ENCODE data around the gene ZYG11A. TPM values are rescaled to one million over a fixed set of nuclear protein-coding genes. Genes with fewer than 3 reads are reported as not detected.
A peak's percentile ranks its signal among the peaks of the same experiment; 100 is the strongest.
"Not testable (repeated sequence)": the region's sequence is repeated elsewhere in the genome, so short reads cannot be mapped to it uniquely, and the experiment has no call there.

ZYG11A gene
- under 1 TPM in 1 of 2 donors, not detected in 1; 0.05 TPM for total RNA-seq
- long read RNA-seq, donor 1 = 0 reads
- long read RNA-seq, donor 2 = 0 reads

DNA sequence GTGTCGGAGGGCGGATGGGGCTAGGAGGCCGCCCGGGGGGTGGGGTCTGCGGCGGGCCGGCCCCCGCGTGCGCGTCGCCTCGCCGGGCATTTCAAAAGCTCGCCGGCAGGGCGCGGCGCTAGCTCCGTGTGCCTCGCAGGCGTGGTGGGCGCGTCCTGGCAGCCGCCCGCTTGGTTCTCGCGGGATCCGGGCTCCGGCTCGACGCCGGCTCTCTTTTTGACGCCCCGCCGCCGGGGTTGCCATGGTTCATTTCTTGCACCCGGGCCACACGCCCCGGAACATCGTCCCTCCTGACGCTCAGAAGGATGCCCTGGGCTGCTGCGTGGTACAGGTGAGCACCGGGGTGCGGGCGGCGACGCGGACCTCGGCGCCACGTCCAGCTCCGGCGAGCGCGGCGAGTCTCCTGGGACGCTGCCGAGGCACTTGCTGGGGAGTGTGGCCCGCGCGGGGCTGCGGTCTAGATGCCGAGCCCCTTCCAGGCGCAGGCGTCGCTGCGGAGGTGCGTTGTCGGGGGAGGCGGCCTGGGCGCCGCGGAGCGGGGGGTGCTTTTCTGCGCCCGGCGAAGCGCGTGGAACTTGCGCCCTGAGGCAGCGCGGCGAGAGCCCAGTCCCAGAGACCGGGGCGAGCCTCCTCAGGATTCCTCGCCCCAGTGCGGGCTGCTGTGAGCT lies at the start of gene ZYG11A:
Gene ZYG11A, plus strand, starts transcription at position 118 of the 668 bp plus-strand sequence. Its CDS starts 124 bp downstream, at position 242.
- intact Hi-C loops (cut with DNase I) = no loop called here
- DNase-seq (ENCODE audit: low spot score) = peak; percentile 85

DNA sequence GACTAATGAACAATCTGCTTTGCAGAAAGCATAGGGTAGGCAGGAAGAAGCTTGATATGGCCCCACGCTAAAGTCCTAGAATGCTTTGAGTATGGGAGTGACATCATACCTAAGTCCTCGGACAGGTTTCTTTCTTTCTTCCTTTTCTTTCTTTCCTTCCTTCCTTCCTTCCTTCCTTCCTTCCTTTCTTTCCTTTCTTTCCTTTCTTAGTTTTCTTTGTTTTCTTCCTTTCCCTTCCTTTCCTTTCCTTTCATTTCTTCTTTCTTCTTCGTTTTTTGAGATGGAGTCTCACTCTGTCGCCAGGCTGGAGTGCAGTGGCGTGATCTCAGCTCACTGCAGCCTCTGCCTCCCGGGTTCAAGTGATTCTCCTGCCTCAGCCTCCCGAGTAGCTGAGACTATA lies 48.8 kb upstream of the ZYG11A start:
- intact Hi-C loops (cut with DNase I); DNase-seq (ENCODE audit: low spot score): not testable (repeated sequence)

DNA sequence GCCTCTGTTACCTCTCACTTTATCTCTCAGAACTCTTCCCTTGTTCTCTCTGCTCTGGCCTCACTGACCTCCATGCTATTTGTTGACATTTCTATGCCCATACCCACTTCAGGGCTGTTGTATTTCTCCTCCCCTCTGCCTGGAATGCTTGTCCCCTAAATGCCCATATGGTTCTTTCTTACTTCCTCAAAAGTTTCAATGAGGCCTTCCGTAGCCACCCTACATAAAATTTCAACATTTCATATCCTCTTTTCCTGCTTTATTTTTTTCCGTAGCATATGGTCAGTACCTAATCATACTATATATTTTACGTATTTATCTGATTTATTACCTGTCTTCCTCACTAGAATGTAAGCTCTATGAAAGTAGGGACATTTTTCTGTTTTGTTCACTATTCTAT lies 47.1 kb upstream of the ZYG11A start:
- no peak for DNase-seq (ENCODE audit: low spot score)
- intact Hi-C loops (cut with DNase I) = no loop called here

DNA sequence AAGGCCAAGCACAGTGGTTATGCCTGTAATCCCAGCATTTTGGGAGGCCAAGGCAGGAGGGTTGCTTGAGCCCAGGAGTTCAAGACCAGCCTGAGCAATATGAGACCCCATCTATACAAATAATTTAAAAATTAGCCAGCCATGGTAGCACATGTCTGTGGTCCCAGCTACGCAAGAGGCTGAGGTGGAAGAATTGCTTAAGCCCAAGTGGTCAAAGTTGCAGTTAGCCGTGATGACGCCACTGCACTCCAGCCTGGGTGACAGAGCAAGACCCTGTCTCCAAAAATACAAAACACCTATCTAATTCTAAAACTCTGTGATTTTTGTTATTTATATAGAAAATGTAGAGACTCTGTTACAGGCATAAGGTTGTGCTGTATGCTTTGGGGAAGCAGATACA lies 44.2 kb upstream of the ZYG11A start:
- intact Hi-C loops (cut with DNase I) = no loop called here
- DNase-seq (ENCODE audit: low spot score) = no peak

DNA sequence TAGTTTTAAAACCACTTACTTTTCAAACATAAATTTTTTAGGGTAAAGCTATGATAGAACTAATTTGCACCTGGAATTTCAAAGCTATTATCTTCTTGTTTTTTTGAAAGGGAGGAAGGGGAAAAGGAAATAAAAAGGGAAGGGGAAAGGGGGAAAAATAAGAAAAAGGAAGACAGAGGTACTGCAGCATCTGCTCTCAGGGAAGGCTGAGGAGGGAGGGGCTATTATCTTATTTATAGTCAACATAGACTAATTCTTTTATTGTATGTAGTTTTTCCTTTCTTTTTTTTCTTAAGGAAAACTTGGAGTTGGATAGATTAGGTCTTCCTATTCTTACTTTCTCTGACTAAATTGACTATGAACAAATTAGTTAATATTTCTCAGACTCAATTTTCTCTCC lies 41.5 kb upstream of the ZYG11A start:
- no peak for DNase-seq (ENCODE audit: low spot score)
- intact Hi-C loops (cut with DNase I) = no loop called here

DNA sequence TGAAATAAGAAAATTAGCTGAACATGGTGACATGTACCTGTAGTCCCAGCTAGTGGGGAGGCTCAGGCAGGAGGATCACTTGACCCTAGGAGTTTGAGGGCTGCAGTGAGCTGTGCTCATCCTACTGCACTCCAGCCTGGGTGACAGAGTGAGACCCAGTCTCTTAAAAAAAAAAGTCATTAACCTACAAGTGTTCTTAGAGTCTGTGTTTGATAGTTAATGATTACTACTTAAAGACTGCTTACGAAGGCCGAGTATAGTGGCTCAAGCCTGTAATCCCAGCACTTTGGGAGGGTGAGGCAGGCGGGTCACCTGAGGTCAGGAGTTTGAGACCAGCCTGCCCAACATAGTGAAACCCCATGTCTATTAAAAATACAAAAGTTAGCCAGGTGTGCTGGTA lies 38.5 kb upstream of the ZYG11A start:
- DNase-seq (ENCODE audit: low spot score); intact Hi-C loops (cut with DNase I): not testable (repeated sequence)

DNA sequence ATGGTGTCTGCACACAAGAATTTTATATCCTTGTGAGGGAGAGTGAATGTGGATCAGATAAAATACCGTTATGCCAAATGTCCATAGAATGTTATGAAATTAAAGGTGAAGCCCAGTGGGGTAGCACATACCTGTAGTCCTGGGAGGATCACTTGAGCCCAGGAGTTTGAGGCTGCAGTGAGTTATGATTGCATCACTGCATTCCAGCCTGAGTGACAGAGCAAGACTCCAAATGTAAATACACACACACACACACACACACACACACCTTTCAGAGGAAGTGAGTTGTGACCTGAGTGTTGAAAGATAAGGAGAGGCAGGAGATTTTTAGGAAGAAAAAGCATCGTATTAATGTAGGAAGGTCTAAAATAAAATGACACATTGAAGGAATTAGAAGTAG lies 28.1 kb upstream of the ZYG11A start:
- intact Hi-C loops (cut with DNase I) = no loop called here
- DNase-seq (ENCODE audit: low spot score) = no peak

DNA sequence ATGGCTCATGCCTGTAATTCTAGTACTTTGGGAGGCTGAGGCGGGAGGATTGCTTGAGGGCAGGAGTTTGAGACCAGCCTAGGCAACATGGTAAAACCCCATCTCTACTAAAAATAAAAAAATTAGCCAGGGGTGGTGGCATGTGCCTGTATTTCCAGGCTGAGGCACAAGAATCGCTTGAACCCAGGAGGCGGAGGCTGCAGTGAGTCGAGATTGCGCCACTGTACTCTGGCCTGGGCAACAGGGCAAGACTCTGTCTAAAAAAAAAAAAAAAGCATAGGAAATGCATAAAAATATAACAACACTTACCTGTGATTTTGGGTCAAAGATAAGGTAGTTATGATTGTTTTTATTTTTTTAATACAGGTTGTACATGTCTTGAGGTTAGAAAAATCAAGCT lies 21.7 kb upstream of the ZYG11A start:
- DNase-seq (ENCODE audit: low spot score); intact Hi-C loops (cut with DNase I): not testable (repeated sequence)

DNA sequence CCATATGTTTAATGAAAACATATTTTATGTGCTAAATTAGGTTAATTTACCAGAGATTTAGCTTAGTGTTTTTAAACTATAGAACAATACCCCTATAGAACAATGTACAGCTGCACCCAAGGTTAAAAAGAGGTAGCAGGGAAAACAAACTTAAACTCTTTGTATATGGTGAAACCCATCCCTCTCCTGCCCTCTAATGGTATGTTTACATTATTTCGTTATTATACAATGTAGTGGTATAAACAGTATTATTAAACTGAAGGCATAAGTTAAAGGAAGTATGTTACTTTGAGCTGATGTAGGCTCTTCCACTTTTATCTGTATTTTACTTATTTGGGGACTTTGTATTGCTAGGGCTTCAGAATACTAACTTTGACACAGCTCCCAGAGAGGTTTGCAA lies 16.7 kb upstream of the ZYG11A start:
- intact Hi-C loops (cut with DNase I) = no loop called here
- no peak for DNase-seq (ENCODE audit: low spot score)

DNA sequence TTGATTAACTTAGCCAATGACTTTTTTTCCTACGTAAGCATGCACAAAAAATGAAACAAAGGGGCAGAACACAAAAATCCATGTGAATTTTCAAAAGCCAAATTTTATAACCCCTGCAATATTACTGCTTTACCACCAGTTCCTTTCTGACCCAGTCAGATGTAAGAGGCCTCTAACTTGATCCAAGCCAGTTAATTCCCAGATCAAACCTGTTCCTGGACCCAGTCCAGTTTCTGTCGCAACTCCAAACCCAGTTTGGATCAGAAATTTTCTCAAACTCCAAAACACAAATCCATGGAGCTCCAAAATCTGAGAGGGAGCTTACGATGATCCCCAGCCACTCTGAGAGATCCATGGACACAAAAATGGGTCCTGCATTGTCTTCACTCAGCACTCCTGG lies 7.8 kb upstream of the ZYG11A start:
- no peak for DNase-seq (ENCODE audit: low spot score)
- intact Hi-C loops (cut with DNase I) = no loop called here

DNA sequence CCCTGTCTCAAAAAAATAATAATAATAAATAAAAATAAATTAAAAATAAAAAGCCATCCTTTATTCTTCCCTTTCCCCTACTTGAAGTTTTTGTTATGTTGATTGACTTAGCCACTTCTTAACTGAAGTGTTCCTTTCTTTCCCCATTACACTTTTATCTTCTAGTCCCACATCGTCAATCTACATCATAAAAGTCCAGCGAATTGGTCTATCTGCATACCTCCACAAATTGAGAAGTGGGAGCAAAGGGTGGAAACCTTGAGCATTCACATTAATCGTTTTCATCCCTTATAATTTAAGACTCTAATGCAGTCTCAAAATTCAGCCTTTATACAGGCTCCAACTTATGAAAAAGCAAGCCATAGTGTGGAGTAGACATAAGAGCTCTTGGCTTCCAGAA lies 6.5 kb upstream of the ZYG11A start:
- intact Hi-C loops (cut with DNase I) = no loop called here
- no peak for DNase-seq (ENCODE audit: low spot score)

DNA sequence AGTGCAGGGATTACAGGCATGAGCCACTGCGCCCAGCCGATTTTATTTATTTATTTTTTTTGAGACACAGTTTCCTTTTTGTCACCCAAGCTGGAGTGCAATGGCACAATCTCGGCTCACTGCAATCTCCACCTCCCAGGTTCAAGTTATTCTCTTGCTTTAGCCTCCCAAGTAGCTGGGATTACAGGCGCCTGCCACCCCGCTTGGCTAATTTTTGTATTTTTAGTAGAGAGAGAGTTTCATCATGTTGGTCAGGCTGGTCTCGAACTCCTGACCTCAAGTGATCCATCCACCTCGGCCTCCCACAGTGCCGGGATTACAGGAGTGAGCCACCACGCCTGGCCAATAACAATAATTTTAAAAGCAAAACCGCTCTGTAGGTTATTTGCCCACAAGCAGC lies 3.4 kb upstream of the ZYG11A start:
- intact Hi-C loops (cut with DNase I); DNase-seq (ENCODE audit: low spot score): not testable (repeated sequence)

DNA sequence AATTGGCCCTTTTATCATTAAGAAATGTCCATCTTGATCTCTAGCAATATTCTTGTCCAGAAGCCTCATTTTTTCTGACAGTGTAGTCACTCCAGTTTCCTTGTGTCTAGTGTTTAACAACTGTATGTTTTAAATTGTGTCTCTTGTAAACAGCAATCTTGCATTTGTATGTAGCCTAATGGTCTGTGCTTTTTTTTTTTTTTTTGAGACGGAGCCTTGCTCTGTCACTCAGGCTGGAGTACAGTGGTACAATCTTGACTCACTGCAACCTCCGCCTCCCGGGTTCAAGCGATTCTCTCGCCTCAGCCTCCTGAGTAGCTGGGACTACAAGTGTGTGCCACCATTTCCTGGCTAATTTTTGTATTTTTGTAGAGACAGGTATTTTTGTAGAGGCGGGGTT lies 2.6 kb downstream of the ZYG11A start:
- intact Hi-C loops (cut with DNase I) = not testable (repeated sequence)

DNA sequence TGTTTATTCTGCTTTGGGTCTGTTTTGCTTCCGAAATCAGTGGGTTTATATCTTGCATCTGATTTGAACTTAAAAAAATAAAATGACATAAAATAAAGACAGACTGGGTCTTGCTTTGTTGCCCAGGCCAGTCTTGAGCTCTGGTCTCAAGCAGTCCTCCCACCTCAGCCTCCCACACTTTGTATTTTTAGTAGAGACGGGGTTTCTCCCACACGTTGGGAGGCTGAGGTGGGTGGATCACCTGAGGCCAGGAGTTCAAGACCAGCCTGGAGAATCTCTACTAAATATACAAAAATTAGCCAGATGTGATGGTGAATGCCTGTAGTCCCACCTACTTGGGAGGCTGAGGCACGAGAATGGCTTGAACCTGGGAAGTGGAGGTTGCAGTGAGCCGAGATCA lies 5.9 kb downstream of the ZYG11A start:
- no peak for DNase-seq (ENCODE audit: low spot score)
- intact Hi-C loops (cut with DNase I) = no loop called here

More for the DNA sequence above, 2.6 kb downstream of the ZYG11A start:
- DNase-seq (ENCODE audit: low spot score) = not testable (repeated sequence)

DNA sequence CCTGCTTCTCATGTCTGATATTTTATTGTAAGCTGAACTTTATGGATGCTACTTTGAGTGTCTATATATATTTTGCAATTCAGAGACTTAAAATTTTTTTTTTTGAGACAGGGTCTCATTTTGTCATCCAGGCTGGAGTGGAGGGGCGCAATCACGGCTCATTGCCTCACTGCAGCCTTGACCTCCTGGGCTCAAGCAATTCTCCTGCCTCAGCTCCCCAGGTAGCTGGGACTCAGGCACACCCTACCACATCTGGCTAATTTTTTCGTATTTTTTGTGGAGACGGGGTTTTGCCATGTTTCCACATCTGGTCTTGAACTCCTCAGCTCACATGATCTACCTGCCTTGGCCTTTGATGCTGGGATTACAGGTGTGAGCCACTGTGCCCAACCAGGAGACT lies 8.4 kb downstream of the ZYG11A start:
- no peak for DNase-seq (ENCODE audit: low spot score)
- intact Hi-C loops (cut with DNase I) = no loop called here

DNA sequence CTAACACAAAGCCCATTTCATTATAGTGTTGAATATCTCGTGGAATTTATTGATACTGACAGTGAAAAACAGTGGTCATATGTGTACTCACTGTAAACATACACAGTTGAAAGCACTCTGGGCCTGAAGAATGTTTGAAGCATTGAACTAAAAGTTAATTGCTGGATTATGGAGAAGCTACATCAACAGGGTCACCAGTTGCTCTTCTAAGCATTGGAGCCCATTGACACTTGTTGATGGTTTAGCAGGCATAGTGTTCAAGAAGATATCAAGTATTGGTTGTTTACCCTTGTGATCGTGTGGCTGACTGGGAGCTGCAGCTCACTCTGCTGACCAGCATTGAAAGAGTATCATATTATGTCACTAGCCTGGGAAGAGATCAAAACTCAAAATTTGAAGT lies 10.3 kb downstream of the ZYG11A start:
- intact Hi-C loops (cut with DNase I) = no loop called here
- no peak for DNase-seq (ENCODE audit: low spot score)

DNA sequence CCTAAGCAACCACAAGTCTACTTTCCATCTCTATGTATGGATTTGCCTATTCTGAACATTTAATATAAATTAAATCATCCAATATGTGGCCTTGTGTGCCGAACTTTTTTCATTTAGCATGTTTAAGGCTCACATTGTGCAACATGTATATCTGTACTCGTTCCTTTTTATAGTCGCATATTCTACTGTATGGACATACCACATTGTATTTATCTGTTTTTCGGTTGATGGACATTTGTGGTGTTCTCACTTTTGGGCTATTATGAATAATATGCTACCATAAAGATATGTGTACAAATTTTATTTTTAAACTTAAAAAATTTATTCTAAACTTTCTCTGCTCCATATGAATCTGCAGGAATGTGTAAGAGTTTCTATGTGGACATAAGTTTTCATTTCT lies 13.0 kb downstream of the ZYG11A start:
- intact Hi-C loops (cut with DNase I) = no loop called here

DNA sequence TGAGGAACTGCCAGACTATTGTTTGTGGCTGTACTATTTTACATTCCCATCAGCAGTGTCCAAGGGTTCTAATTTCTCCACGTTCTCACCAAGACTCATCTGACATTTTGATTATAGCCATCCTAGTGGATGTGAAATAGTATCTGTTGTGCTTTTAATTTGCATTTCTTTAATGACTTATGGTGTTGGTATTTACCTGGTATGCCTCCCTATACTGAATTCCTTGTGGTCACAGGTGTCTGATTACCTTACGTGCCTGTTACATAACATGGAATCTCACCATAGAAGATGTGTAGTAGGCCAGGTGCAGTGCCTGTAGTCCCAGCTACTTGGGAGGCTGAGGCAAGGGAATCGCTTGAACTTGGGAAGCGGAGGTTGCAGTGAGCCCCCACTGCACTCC lies 13.5 kb downstream of the ZYG11A start:
- no peak for DNase-seq (ENCODE audit: low spot score)
- intact Hi-C loops (cut with DNase I) = no loop called here

More for the DNA sequence above, 13.0 kb downstream of the ZYG11A start:
- no peak for DNase-seq (ENCODE audit: low spot score)

DNA sequence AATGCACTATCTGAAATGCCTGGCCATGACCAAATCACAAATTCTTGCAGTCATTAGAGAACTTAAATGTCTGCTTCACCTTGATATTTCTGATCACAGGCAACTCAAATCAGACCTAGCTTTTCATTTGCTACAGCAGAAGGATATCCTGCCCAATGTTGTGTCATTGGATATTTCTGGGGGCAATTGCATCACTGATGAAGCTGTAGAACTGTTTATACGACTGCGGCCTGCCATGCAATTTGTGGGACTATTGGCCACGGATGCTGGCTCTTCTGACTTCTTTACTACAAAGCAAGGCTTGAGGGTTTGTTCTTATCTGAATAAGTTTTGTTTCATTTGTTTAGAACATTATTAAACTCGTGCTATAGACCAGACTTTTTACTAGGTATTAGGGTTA lies 14.9 kb downstream of the ZYG11A start:
- intact Hi-C loops (cut with DNase I) = no loop called here
- no peak for DNase-seq (ENCODE audit: low spot score)

DNA sequence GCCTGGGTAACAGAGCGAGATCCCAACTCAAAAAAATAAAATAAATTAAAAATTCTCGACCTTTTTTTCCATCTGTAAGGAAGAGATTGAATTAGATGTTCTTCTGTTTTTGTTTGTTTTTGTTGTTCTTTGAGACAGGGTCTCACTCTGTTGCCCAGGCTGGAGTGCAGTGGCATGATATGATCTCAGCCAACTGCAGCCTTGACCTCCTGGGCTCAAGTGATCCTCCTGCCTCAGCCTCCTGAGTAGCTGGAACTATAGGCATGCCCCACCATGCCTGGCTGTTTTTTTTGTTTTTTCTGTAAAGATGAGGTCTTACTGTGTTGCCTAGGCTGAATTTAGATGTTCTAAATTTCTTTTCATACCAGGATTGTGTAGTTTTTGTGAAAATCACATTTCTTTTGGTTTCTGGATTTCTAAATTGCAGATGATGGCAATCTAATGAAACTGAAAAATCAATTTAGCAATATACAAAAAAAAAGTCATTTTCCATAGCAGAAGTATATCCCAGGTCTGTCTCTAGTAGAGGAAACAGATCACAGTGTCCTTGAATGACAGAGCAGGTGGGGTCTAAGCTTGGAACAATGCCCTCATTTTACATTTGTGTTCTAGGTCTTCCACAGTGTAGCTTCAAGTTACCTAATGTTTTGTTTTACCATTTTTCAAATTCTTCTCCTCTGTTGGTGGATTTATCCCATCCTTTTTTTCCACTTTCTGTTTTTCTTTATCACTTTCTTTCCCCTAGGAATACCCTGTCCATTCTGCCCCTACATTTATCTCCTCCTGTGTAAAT lies 20.3 kb downstream of the ZYG11A start:
- DNase-seq (ENCODE audit: low spot score) = no peak
- intact Hi-C loops (cut with DNase I) = no loop called here
